Suprapubic skin (tissue), 4 donors: ENCODE measurements around the gene CTSZ.

ENCODE experiments used
- EP300 ChIP-seq: sonication (generic); formaldehyde crosslinking; IDR thresholded peaks from one replicate; pipeline ENCODE4 v1.6.1; 2017; ENCODE audit warnings: antibody characterized with exemption
- POLR2A ChIP-seq, 2 donors: fragments of 450-650 bp; IDR thresholded peaks; one replicate each; pipeline ENCODE4 v1.6.1; 2017; ENCODE audit warnings: antibody characterized with exemption in 2 of 2, mild to moderate bottlenecking in 2 of 2, moderate library complexity in 2 of 2
- POLR2AphosphoS5 ChIP-seq, 3 donors: sonication (generic); formaldehyde crosslinking; IDR thresholded peaks; one replicate each; pipeline ENCODE4 v1.6.1; 2017; ENCODE audit warnings: antibody characterized with exemption in 3 of 3
- TF ChIP-seq, protein P1 (sequence below), 2 donors: fragments of 200-600 bp in 1 of 2; fragments of 450-650 bp in 1 of 2; sonication (generic) in 1 of 2; IDR thresholded peaks; one replicate each; pipeline ENCODE4 v1.5.1; 2016 to 2019; ENCODE audit warnings: antibody characterized with exemption in 2 of 2, mild to moderate bottlenecking in 1 of 2, moderate library complexity in 1 of 2

GRCh38 chr20:58993332-58994248, 13.5 kb downstream of the CTSZ start:
- no peak for TF ChIP-seq POLR2AphosphoS5 (IDR thresholded peaks at IDR 0.05)
- no peak for TF ChIP-seq POLR2A (IDR thresholded peaks at IDR 0.05)
- TF ChIP-seq, protein P1, sequence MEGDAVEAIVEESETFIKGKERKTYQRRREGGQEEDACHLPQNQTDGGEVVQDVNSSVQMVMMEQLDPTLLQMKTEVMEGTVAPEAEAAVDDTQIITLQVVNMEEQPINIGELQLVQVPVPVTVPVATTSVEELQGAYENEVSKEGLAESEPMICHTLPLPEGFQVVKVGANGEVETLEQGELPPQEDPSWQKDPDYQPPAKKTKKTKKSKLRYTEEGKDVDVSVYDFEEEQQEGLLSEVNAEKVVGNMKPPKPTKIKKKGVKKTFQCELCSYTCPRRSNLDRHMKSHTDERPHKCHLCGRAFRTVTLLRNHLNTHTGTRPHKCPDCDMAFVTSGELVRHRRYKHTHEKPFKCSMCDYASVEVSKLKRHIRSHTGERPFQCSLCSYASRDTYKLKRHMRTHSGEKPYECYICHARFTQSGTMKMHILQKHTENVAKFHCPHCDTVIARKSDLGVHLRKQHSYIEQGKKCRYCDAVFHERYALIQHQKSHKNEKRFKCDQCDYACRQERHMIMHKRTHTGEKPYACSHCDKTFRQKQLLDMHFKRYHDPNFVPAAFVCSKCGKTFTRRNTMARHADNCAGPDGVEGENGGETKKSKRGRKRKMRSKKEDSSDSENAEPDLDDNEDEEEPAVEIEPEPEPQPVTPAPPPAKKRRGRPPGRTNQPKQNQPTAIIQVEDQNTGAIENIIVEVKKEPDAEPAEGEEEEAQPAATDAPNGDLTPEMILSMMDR (IDR thresholded peaks at IDR 0.05), result no peak
- TF ChIP-seq EP300, result no peak
